NCI-H187 treated with DMSO at 0.1 percent for 48 hours (cell line): ENCODE measurements around the gene ROR2.

Source experiments
- DNase-seq: peaks from one replicate; lab custom pipeline; 2025; lab: John Stamatoyannopoulos, UW

ROR2 gene

DNA sequence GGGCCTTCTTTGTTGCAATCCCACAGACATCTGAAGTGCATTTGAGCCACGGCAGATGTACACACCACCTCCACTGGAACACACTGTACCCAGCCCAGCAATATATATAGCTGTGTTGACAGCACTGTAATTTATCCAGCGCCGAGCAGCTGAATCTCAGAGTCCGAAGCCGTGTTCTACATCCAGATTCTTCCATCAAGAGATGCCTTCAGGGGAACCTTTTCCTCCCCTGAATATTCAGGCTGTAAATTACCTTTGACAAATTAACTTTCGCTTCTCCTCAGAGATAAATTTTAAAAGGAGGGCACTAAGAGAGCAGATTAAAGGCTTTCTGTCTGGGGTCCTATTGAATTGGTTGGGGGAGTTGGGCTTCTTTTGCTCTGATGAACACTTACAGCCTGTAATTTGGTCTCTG, 76.4 kb downstream of the ROR2 start:
- no peak for DNase-seq

- DNase-seq = no peak
Measured at GRCh38 chr9:91868732-91869391, 81.2 kb downstream of the ROR2 start.

GRCh38 chr9:91867740-91868139, 82.3 kb downstream of the ROR2 start:
- DNase-seq = no peak

- DNase-seq = no peak
Measured at GRCh38 chr9:91865041-91865440, 85.0 kb downstream of the ROR2 start.

DNA sequence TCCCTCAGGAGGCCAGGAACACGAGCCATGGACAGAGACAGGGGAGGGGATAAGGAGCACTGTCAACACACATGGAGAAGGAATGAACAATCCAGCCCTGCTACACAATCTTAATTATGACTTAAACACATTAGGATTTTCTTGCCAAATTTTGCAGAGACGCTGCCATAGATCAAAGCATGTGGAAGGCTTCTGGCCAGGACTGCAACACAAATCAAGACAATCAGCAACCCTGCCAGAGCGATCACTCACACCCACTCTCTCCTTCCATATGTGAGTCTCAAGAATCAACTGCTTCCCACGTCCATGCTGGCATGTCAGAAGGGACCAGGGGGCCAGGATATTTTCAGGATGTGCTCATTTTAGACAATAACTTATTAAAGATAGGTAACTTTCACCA, 85.6 kb downstream of the ROR2 start:
- DNase-seq = no peak

GRCh38 chr9:91863469-91863868, 86.6 kb downstream of the ROR2 start:
- DNase-seq = no peak

DNA sequence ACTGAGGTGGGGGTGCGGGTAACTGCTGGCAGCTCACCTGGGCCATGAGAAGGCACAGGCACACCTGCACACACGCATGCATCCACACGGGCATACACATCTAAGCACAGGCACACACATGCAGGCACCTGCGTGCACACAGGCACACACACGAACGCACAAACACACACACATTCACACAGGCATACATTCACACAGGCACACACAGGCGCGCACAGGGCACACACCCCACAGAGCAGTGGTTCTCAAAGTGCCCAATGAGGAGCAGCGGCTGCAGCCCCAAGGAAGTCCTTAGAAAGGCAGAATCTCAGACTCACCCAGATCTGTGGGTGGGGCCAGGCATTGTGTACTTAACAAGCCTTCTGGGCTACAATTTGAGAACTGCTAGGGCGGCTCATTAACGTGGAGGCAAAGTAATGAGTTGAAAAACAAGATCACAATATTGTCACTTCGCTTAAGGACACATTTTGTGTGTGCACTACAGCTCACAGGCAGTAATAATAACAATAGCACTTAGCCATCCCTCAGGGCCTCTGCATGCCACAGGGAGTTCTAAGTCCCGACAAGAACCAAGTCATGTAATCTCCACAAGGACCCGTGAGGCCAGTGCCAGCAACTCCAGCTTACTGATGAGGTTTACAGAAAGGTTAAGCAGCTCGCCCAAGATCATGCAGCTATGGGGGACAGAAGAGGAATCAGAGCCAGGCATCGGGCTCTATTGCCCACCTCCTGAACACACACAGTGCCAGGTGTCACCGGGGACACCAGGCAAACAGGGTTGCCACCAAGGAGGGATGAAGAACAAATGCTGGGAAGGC, 91.6 kb downstream of the ROR2 start:
- DNase-seq = no peak

DNA sequence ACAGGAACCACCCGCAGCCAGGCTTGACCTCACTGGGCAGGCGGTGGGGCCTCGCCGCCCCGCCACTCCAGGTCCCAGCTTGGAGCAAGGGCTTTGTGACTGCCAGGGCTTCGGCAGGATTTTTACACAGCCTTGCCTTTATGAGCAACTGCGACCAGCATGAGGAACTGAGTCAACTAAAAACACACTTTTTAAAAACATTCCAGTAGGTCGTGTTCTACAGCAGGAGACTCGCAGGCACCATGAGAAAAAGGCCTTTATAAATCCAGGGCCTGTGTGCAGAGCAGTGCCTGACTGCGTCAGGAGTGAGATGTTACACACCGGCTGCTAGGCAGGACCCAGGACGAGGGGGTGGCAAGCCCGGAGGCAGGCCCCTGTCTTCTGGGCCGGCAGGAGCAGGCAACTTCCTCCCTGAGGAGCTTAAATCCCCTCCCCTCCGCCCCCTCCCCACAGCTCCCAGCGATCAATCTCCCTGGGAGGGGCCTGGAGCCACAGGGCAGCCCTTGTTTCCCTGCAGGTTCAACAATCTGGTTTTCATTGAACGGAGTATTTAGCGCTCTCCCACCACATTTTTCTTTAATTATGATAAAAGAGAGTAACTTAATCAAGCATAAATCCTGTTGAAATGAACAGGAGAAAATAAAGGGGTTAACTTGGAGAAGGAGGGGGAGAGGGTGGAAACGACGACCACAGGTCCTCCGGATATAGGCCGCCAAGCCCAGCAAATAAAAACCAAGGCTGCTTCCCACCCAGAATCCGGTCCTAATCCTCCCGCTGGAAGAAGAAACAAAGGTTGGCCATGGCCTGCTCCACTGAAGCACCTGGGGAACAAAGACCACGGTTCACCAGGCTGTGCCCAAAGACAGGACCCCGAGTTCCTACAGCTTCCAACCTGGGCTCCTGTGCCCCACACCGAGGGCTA, 92.5 kb downstream of the ROR2 start:
- no peak for DNase-seq

GRCh38 chr9:91856419-91856818, 93.6 kb downstream of the ROR2 start:
- DNase-seq = no peak

DNA sequence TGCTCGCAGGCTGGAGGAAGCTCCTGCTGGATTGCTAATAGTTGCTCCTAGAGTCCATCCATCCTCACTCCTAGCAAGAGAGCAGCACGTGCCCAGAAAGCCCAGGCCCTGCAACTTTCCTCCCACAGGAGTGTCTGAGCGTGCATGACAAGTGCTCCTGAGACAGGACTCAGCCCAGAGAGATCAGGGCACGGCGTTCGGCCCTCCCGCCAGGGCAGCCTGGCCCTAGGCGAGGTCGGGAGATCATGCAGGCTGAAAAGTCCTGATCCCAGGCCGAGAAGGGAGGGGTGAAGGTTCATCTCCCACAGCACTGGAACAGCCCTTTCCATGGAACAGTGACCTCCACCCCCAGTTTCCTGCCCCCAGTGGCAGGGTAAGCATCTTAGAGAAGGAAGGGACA, 94.8 kb downstream of the ROR2 start:
- no peak for DNase-seq

GRCh38 chr9:91852801-91853347, 97.2 kb downstream of the ROR2 start:
- DNase-seq = no peak

GRCh38 chr9:91849694-91850093, 100.3 kb downstream of the ROR2 start:
- DNase-seq = no peak

DNA sequence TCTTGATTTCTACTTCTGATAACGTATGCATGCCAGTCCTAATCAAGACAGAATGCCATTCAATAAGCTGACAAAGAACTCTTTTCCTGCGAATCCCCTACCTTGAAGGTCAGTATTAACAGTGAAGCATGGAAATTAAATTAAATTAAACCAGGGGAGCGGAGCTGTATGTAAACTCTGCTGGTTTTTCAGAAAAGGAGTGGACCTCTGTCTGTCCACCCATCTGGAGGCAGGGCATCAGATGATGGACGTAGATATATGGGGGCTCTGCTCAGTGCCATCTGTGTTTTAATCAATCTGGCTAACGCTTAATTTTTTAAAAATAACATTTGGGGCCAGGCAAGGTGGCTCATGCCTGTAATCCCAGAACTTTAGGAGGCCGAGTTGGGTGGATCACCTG, 101.9 kb downstream of the ROR2 start:
- no peak for DNase-seq

GRCh38 chr9:91847581-91848091, 102.4 kb downstream of the ROR2 start:
- no peak for DNase-seq

GRCh38 chr9:91845879-91846278, 104.1 kb downstream of the ROR2 start:
- no peak for DNase-seq

DNA sequence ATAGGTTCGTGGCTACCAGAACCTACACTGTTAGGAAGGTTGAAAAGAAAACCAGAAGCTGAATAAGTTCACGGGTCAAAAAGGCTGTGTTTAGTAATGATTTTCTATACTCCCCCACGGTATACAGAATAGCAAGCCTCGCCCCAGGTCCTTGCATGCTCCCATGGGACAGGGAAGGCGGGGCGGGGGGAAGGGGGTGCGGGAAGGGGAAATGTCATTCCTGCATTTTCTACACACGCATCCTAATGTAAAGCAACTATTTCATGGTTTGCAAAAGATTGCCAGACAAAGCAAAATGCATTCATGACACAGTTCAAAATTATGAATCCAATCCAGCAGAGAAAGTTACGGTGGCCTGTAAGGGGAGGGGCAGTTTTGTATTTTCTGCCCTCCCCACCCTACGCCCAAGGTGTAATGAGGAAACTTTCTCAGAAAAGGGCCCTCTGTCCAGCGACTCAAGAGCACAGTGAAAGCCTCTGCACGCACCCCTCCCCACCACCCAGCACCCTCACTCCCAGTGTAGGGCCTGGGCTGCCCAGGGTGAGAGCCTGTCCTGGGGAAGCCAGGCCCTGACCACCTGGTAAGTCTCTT, 105.2 kb downstream of the ROR2 start:
- DNase-seq = no peak

DNA sequence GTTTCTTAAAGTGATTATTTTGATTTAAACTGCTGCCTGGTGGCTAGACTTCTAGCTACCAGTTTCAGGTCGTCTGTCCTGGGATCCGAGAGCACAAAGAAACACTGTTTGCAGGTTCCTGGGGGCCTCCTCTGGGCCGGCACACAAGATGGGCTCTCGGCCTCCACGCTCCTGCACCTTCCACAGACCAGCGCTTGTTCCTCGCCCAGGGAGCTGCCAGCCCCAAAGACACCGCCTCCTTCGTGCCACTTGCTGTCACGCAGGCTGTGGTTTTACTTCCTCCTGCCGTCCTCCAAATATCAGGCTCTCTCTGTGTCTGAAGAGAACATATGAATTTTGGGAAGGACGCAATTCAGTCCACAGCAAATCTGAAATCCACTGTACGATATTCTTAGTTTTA, 105.8 kb downstream of the ROR2 start:
- no peak for DNase-seq

GRCh38 chr9:91843623-91844148, 106.3 kb downstream of the ROR2 start:
- DNase-seq = no peak

DNA sequence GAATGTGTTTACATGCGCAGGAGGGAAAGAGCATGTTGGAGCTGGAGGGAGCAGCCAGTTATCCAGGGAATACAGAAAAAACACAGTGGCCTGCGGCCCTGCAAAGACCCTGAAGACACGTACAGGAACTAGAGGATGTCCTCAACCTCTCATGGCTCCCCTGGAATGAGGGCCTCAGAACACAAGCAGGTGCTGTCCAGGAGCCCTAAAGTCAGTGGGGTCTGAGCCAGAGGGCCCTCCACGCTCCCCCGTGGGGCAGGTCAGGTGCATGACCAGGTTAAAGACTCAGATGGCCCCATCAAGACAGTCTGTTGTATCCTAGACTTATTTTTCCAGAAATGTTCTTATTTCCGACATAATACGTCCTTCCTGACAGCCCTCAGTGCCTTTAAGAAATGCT, 106.9 kb downstream of the ROR2 start:
- DNase-seq = no peak

GRCh38 chr9:91842358-91843049, 107.5 kb downstream of the ROR2 start:
- no peak for DNase-seq

GRCh38 chr9:91841591-91841990, 108.4 kb downstream of the ROR2 start:
- no peak for DNase-seq
